Esophagus squamous epithelium (tissue), 4 donors: ENCODE measurements around the gene PDGFRB.

Experiments
- POLR2A ChIP-seq, 4 donors: fragments of 450-650 bp; IDR thresholded peaks; one replicate each; pipeline ENCODE4 v1.6.1; 2017; ENCODE audit warnings: antibody characterized with exemption in 4 of 4, mild to moderate bottlenecking in 4 of 4, moderate library complexity in 3 of 4
- TF ChIP-seq, protein P1 (sequence below), 6 experiments: fragments of 450-650 bp in 4 of 6; fragments of 200-600 bp in 2 of 6; sonication (generic) in 2 of 6; IDR thresholded peaks; one replicate each; pipeline ENCODE4 v1.5.1; 2016 to 2019; ENCODE audit warnings: antibody characterized with exemption in 6 of 6, mild to moderate bottlenecking in 4 of 6, moderate library complexity in 4 of 6

DNA sequence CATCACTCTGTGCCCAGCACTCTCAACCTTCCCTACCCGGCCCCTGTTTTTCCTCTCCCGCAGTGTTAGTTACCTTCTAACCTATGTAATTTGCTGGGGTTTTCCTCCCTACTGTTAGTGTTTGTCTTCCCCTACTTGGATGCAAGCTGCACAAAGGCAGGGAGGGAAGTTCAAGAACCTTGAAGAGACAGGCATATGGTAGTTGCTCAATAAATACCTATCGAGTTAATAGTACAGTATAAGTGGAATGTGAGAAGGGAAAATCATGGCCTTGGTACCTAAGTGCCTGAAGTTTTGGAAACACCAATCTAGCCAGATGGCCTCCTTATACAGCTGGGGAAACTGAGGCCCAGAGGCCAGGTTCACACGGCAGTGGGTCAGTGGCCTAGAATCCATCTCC is 24.2 kb downstream of the PDGFRB start:
- no peak for TF ChIP-seq POLR2A (IDR thresholded peaks at IDR 0.05)
- TF ChIP-seq, protein P1, sequence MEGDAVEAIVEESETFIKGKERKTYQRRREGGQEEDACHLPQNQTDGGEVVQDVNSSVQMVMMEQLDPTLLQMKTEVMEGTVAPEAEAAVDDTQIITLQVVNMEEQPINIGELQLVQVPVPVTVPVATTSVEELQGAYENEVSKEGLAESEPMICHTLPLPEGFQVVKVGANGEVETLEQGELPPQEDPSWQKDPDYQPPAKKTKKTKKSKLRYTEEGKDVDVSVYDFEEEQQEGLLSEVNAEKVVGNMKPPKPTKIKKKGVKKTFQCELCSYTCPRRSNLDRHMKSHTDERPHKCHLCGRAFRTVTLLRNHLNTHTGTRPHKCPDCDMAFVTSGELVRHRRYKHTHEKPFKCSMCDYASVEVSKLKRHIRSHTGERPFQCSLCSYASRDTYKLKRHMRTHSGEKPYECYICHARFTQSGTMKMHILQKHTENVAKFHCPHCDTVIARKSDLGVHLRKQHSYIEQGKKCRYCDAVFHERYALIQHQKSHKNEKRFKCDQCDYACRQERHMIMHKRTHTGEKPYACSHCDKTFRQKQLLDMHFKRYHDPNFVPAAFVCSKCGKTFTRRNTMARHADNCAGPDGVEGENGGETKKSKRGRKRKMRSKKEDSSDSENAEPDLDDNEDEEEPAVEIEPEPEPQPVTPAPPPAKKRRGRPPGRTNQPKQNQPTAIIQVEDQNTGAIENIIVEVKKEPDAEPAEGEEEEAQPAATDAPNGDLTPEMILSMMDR (IDR thresholded peaks at IDR 0.05) = no peak
